Neuronal stem cell (in vitro differentiated cells): ENCODE results near the gene SPACA5B. TPM values are rescaled to one million over a fixed set of nuclear protein-coding genes. Genes with fewer than 3 reads are reported as not detected.
"Not testable (repeated sequence)": the region's sequence is repeated elsewhere in the genome, so short reads cannot be mapped to it uniquely, and the experiment has no call there.

ENCODE experiments used
- DNase-seq: peaks from one replicate; pipeline ENCODE4 v3.0.0-alpha.2; 2013; ENCODE audit warnings: low spot score
- H2AFZ ChIP-seq: one replicate; pipeline ENCODE4 v1.6.1; 2013; ENCODE audit warnings: mild to moderate bottlenecking, low read length, inconsistent platforms
- H2AK5ac ChIP-seq: 2 replicates; pipeline ENCODE4 v1.6.1; 2013; ENCODE audit warnings: low read depth, mild to moderate bottlenecking, inconsistent platforms, low read length, moderate library complexity, mixed read lengths
- H2BK120ac ChIP-seq: 2 replicates; pipeline ENCODE4 v1.6.1; 2013; ENCODE audit warnings: low read depth, mild to moderate bottlenecking, inconsistent platforms, low read length, moderate library complexity, mixed read lengths
- H2BK12ac ChIP-seq: one replicate; pipeline ENCODE4 v1.6.1; 2013; ENCODE audit warnings: low read length, inconsistent platforms
- H2BK15ac ChIP-seq: 2 replicates; pipeline ENCODE4 v1.6.1; 2013; ENCODE audit warnings: mild to moderate bottlenecking, low read length, inconsistent platforms, mixed read lengths
- H2BK5ac ChIP-seq: one replicate; pipeline ENCODE4 v1.6.1; 2013; ENCODE audit warnings: inconsistent platforms, mild to moderate bottlenecking, low read length, moderate library complexity
- H3K14ac ChIP-seq: one replicate; pipeline ENCODE4 v1.6.1; 2013; ENCODE audit warnings: low read length, inconsistent platforms
- H3K18ac ChIP-seq: 2 replicates; pipeline ENCODE4 v1.6.1; 2013; ENCODE audit warnings: low read length, inconsistent platforms
- H3K23ac ChIP-seq: 2 replicates; pipeline ENCODE4 v1.6.1; 2013; ENCODE audit warnings: low read depth, mild to moderate bottlenecking, mixed read lengths, low read length, inconsistent platforms; ENCODE audit not compliant: poor library complexity
- H3K27ac ChIP-seq: replicated peaks from 3 replicates; pipeline ENCODE4 v1.5.1; 2013; ENCODE audit warnings: low read length, inconsistent platforms
- H3K27me3 ChIP-seq, 3 experiments: 2 replicates each; pipeline ENCODE4 v1.6.1; 2013; ENCODE audit warnings: low read length in 3 of 3, mild to moderate bottlenecking in 2 of 3, inconsistent platforms in 1 of 3, low read depth in 1 of 3, mixed read lengths in 1 of 3, moderate library complexity in 1 of 3; ENCODE audit not compliant: control insufficient read depth in 3 of 3, insufficient read depth in 3 of 3
- H3K36me3 ChIP-seq, 2 donors: replicated peaks in 1 of 2; 2 replicates each; pipeline ENCODE4 v1.6.1; 2013; ENCODE audit warnings: low read length in 2 of 2; ENCODE audit not compliant: control insufficient read depth in 2 of 2, insufficient read depth in 2 of 2
- H3K4ac ChIP-seq: 2 replicates; pipeline ENCODE4 v1.6.1; 2013; ENCODE audit warnings: inconsistent platforms, mild to moderate bottlenecking, low read length, moderate library complexity
- H3K4me1 ChIP-seq, 2 donors: 1 replicate in 1 of 2; 2 replicates in 1 of 2; pipeline ENCODE4 v1.6.1; 2013; ENCODE audit warnings: low read length in 2 of 2, low read depth in 1 of 2; ENCODE audit not compliant: control insufficient read depth in 2 of 2, insufficient read depth in 1 of 2
- H3K4me2 ChIP-seq: one replicate; pipeline ENCODE4 v1.6.1; 2013; ENCODE audit warnings: mild to moderate bottlenecking, low read length, inconsistent platforms; ENCODE audit not compliant: insufficient read depth, poor library complexity, severe bottlenecking
- H3K4me3 ChIP-seq, 2 donors: 2 replicates each; pipeline ENCODE4 v1.5.1; 2013; ENCODE audit warnings: low read length in 2 of 2, mild to moderate bottlenecking in 2 of 2, inconsistent platforms in 1 of 2, moderate library complexity in 1 of 2
- H3K79me1 ChIP-seq: one replicate; pipeline ENCODE4 v1.6.1; 2013; ENCODE audit warnings: low read depth, mild to moderate bottlenecking, inconsistent platforms, low read length, moderate library complexity
- H3K9ac ChIP-seq: one replicate; pipeline ENCODE4 v1.6.1; 2013; ENCODE audit warnings: mild to moderate bottlenecking, low read depth, low read length, inconsistent platforms; ENCODE audit not compliant: poor library complexity
- H3K9me3 ChIP-seq, 2 donors: replicated peaks in 1 of 2; 2 replicates each; pipeline versions ENCODE3 to v1.6.1; 2013; ENCODE audit warnings: low read length in 2 of 2, mild to moderate bottlenecking in 2 of 2, inconsistent platforms in 1 of 2, low read depth in 1 of 2, mixed read lengths in 1 of 2, moderate library complexity in 1 of 2; ENCODE audit not compliant: control insufficient read depth in 2 of 2, insufficient read depth in 1 of 2
- H4K8ac ChIP-seq: one replicate; pipeline ENCODE4 v1.6.1; 2013; ENCODE audit warnings: low read depth, mild to moderate bottlenecking, inconsistent platforms, low read length, moderate library complexity
- H4K91ac ChIP-seq: one replicate; pipeline ENCODE4 v1.6.1; 2013; ENCODE audit warnings: low read length, low read depth, mild to moderate bottlenecking, inconsistent platforms; ENCODE audit not compliant: poor library complexity
- WGBS, 2 donors: extraction: QIAGEN DNeasy Blood & Tissue Kit; methylation state at CpG; one replicate each; pipeline ENCODE4 v1.1.7; 2013; ENCODE audit warnings: missing lambda C conversion rate in 2 of 2, mixed read lengths in 1 of 2; ENCODE audit not compliant: insufficient read length in 2 of 2, insufficient replicate concordance in 1 of 2; ENCODE audit errors: extremely low coverage in 2 of 2; 5-methylcytosine and 5-hydroxymethylcytosine counted together
- small RNA-seq: library from polyadenylated mRNA; stranded (forward); fragments of <200 nt; extraction: miRNeasy Mini kit (QIAGEN cat#:217004); gene quantifications from one replicate; pipeline ENCODE3, GENCODE V24; 2013; ENCODE audit not compliant: insufficient read depth

The SPACA5B gene

DNA sequence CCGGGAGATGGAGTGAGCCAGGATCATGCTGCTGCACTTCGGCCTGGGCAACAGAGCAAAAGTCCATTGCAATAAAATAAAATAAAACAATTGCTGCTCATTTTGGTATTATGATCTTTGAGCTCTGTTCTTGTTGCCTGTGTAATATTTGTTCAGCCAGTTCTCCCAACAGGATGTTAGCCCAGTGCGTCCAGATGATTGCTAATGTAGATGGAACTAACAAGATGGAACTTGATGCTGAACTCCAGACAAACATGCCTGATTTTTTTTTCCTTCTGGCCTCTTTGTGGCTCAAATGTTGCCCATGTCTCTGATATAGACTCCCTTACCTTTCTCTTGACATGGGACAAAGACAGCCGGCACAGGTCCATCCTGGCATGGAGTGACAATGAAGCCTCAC is 50.4 kb downstream of the SPACA5B start:
- H2AFZ ChIP-seq = no peak overlapping the region
- H4K91ac ChIP-seq = no peak overlapping the region
- no peaks in the 10 kb centered on the region for H3K36me3 ChIP-seq
- no peaks in the 10 kb centered on the region for H3K79me1 ChIP-seq
- H3K9me3 ChIP-seq = no peaks in the 10 kb centered on the region
- H3K4me2 ChIP-seq = no peak overlapping the region
- no peak overlapping the region for H3K18ac ChIP-seq
- H3K27me3 ChIP-seq = no peaks in the 10 kb centered on the region
- H2BK120ac ChIP-seq = no peak overlapping the region
- no peak overlapping the region for H2AK5ac ChIP-seq
- H3K27ac ChIP-seq = no peak overlapping the region
- H3K9ac ChIP-seq = no peak overlapping the region
- H2BK15ac ChIP-seq = no peak overlapping the region
- H2BK12ac ChIP-seq = no peak overlapping the region
- no peaks in the 10 kb centered on the region for H3K4me1 ChIP-seq
- H3K23ac ChIP-seq = no peak overlapping the region
- no peak overlapping the region for H3K4ac ChIP-seq
- H4K8ac ChIP-seq = no peak overlapping the region
- no peak overlapping the region for H3K4me3 ChIP-seq
- DNase-seq = no peak
- no CpG with 5 or more reads among the region's 4 CpGs for WGBS, 2 donors
- H2BK5ac ChIP-seq = no peak overlapping the region
- H3K14ac ChIP-seq = no peak overlapping the region

DNA sequence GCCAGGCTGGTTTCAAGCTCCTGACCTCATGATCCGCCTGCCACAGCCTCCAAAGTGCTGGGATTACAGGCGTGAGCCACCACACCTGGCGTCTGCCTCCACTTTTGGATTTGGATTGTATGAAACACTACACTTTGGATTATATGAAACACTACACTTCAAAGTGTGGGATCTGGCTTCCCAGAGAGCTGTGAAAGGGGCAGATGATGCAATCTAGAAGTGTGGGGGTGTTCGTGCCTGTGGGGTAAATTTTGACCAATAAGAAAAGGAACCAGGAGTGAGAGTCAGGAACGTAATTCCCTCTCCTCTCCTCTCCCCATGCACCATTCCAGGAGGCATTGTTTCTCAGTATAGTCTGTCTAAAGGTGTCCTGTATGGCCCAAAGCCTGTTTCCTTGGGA is 51.5 kb downstream of the SPACA5B start:
- not testable (repeated sequence) for H3K4ac ChIP-seq, H3K9ac ChIP-seq, DNase-seq, H3K14ac ChIP-seq, H3K4me1 ChIP-seq, H2AFZ ChIP-seq, H3K23ac ChIP-seq, H2BK12ac ChIP-seq, H3K9me3 ChIP-seq, H3K18ac ChIP-seq, H3K4me3 ChIP-seq, H3K27ac ChIP-seq, H3K79me1 ChIP-seq, H2BK120ac ChIP-seq, H3K27me3 ChIP-seq, H3K36me3 ChIP-seq, H3K4me2 ChIP-seq, H4K8ac ChIP-seq, H2BK5ac ChIP-seq, H4K91ac ChIP-seq, H2BK15ac ChIP-seq, H2AK5ac ChIP-seq
- no CpG with 5 or more reads among the region's 5 CpGs for WGBS, 2 donors

Small RNA genes within 50 kb of the gene (small RNA-seq; reads per million reads assigned to genes)
- gene AC245047.7 (not detected), gene RNU6-707P (not detected)
